GM21526 (cell line): ENCODE data around the gene ULK2.
"Not testable (repeated sequence)": the region's sequence is repeated elsewhere in the genome, so short reads cannot be mapped to it uniquely, and the experiment has no call there.

Experiments
- ATAC-seq: cut with Tn5 transposase; IDR thresholded peaks from one replicate; pipeline ENCODE4 v1.9.1; 2021; ENCODE audit warnings: moderate library complexity; ENCODE audit not compliant: unreplicated experiment, low FRiP score

ULK2 gene

DNA sequence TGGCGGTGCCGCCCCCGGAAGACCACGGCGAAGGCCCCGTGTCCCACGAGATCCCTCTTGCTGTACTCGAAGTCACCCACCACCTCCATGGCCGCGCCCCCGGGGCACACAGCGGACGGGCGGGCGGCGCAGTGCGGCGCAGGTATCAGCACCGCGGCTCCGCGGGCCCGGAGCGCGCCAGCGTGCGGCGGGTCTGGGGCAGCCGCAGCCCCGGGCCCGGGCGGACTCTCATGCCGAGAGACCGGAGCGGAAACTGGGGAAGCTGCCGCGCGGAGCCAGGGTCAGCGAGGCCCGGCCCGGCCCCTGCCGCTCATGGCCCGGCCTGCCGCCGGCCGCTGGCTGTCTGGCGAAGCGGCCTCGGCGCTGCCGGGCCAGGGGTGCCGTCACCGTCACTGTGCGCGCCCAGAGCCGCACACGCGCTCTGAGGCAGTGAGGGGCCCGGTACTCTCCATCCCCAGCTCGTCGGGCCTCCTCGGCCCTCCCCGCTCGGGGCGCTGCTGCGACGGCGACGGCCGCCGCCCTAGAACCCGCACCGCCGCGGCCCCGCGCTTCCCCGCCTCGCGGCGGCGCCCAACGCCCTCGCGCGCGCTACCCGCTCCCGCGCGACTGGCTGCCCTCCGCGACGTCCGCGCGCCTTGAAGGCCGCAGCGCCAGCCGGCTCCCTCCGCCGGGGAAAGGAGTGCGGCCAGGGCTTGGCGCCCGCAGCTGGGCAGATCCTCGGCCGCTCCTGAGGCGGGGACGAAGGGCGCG lies at the start of gene ULK2:
ULK2 (minus strand) TSS at position 608 of the 750 bp plus-strand sequence; CDS start at position 89, 519 bp downstream.
- ATAC-seq: peak; percentile 54

DNA sequence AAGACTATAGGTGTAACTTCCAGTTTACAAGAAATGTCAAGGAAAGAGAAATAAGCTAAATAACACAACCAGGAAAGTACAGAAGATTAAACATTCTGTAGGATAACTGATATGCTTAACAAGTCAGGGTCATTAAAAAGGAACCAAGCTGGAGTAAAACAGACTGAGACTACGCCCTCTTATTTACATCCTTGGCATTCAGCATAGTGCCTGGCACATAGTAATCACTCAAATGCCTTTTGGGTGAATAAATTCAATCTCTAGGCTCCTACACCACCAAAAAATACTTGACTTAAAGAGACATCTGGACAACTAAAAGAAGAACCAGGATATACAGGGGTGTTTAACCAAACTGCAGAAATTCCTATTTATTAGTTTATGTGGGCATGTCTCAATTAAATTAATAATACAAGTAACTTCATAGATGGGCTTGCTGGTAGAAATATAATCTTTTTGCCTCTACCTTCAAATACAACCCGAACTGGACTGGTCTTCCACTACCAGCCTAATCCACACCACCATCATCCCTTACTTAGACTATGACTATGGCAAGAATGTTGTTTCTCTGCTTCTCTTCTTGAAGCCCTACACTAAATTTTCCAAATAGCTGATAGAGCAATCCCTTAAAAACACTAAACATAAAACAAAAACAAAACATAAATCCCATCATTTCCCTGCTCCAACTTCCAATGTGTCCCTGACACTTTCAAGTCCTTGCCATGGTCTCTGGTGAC lies 47.7 kb upstream of the ULK2 start:
- no peak for ATAC-seq

DNA sequence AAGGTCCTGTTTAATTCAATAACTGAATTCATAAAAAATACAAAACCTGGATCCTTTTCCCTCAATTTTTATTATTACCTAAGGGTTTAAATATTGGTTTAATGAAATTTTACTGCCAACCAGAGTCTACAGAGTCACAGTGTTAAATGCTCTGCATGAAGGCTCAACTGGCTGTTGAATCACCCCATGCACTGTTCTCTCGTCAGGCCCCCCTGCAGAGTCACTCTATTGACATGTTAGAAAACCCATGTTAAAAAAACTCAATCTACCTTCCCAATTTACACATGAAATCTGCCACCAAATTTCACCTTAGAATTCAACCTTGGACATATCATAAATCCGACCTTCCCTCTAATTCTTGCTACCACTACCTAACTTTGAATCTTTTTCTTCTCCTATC lies 43.3 kb upstream of the ULK2 start:
- no peak for ATAC-seq

DNA sequence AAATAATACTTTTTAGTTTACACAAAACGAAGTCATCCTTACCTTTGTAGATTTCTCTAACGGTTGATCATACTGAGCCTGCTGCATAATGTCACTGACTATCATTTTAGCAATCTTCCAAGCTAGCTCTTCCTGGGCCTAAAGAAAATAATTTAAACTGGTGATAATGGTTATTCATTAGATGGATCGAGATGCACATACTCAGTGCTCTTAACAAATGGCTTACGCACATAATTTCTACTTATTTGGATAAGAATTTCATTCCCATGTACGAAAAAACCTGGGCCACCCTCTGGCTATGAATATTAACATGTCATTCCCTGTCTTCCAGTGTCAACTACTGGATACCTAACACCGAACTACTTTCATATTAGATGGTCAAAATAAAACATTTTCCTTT lies 41.4 kb upstream of the ULK2 start:
- no peak for ATAC-seq

DNA sequence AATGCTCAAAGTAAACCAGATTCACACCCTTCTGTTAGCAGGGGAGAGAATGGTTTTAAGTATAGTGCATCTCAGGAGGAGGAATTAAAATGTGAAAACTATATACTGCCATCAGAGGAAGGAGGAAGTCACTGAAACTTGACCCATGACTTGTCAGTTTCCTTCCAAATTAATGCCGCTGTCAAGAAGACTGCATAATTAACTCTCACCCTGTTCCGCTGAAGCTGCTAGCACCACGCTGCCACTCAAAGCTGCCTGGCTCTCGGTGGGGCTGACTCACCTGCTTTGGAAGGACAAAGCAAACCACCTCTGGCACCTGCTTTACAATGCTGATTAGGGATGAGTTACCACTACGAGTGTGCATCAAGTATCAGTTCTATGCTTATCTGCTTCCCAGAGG lies 37.8 kb upstream of the ULK2 start:
- ATAC-seq: no peak

DNA sequence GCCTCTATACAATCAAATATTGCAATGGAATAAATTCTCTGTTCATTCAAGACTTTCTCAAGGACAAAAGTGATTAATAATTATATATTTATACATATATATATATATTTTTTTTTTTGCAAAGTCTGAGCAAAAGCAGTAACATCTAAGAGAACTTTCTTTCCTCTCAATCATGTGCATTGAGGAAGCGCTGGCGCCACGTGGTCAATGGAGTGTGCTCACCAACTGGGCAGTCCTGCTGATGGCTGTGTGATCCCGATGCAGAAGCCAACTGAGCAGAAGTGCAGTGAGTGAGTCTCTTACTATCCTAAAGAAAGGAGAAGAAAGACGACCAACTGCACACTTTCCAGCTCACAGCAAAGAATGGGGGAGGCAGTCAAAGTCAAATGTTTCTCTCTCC lies 37.2 kb upstream of the ULK2 start:
- ATAC-seq: no peak

DNA sequence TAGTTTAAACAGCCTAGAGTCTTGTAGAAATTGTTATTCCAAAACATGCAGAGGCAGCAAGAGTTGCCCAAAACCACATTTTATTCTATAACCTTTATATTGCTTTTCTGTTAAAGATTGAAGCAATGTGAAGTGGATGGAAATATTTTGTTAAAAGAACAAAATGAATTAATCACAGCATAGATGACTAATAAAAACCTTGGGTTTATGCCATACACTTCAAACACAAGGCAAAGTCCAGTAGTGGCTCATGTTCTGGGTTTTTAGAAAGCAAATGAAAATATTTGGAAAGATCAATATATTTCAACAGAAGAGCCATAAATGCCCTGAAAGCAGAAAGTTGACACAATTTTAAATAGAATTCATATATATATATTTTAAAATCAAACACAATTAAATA lies 36.7 kb upstream of the ULK2 start:
- ATAC-seq: no peak

DNA sequence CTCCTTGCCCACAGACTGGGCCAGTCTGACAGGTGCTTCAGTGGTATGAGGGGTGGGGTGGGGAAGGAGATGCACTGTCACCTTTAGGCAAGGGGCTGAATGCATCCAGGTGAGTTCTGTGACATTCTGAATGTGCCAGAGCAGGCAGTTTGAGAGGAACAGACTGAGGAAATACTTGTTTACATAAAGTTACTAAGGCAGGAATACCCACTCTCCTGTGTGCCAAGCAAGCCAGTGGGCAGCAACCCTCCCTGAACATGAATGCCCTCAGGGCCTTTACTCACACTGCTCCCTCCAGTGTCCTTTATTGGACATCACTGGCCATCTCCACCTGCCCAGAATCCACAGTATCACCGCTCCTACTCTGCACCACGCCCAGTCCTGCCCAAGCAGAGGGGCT lies 33.1 kb upstream of the ULK2 start:
- ATAC-seq: no peak

DNA sequence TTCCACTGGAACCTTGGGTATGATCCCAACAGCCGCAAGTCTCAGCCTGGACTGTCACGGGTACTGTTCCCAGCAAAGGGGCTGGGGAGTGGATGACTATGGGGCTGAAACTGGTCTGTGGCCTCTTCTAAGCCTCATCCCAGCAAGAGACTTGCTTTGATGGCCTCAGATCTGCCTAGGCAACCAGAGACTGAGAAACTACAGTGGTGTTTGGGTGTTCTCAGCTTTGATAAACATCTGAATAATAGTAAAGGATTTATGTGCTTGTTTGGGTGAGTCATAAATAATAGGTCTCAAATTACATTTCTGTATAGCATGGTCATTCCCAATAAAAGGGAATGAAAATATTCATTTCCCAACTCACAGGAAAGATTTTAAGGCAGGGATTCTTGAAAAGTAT lies 30.2 kb upstream of the ULK2 start:
- no peak for ATAC-seq

DNA sequence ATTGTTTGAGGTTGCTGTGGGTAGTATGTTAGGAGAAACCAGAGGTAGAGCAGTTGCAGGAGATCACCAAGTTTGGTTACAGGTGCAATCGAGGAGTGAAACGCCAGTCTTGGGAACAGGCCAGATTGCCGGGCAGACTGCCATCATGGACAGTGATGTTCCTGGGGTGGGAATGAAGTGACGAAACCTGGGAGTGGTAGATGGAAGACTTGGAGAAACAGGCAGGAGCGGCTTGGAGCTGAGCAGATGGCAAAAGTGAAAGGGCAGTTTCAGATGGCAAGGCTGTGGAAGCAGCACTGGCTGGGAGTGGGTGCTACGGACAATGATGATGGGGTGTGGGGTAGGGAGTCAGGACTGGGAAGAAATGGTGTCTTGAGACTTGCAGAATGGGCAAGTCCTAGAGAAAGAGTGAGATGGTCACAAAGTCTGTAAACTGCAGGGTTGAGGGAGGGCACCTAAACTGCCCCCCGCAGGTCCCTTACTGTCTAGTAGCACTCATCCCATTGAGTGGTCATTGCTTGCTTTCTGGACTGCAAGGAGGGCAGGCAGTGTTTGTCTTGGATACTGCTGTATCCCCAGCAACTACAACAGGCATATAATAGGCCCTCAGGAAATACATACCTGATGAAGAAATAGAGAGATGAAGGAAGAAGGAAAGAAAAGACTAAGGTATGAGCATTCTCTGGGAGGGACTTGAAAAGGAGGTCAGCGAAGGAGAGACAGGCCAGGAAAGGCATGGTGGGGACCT lies 29.5 kb upstream of the ULK2 start:
- ATAC-seq: no peak

DNA sequence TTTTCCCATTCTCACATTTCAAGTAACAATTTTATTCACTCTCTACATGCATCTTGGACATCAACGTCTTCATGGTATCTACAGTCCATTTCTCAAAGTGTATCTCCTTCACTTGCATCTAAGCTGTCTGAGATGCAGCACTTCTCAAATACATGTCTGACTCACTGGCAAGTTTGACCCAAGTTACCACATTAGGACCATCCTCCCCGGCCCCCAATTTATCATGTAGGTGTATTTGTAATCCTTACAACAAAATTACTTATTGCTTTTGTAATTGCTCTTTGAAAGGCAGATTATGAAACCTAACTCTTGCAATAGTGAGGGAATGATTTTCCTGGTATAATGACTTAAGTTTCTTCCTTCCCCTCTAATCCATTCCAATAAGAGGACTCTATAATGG lies 28.9 kb upstream of the ULK2 start:
- ATAC-seq: no peak

DNA sequence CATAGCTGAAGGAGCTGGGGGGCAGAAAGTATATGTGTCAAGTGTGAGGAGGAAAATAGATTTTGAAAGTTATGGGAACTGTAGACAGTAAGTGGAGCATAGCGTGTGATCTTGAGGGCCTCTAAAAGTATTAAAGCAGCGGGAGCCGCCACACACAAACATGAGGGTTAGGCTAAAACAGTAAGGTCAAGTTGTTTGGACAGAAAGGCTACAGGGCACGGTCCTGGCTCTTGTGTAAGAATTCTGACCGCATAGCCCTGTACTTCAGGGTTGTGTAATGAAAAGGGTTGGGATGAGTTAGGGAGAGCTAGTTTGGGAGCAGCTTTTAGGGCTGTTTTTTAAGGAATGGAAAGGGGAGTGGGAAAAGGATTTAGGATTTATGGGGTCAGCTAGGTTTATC lies 22.8 kb upstream of the ULK2 start:
- ATAC-seq: not testable (repeated sequence)

DNA sequence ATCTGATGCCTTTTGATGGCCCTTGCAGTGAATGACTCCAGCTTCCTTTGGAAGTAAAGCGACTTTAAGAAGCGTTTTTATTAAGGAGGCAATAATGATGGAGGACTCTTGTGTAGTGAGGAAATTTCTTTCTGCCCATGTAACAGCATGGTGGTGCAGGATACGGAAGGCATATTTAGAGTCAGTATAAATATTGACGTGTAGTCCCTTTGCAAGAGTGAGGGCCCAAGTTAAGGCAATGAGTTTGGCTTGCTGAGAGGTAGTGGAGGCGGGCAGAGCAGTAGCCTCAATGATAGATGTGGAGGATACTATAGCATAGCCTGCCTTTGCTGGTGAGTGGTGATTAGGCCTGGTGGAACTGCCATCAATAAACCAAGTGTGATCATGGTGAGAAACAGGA lies 22.3 kb upstream of the ULK2 start:
- ATAC-seq: not testable (repeated sequence)

DNA sequence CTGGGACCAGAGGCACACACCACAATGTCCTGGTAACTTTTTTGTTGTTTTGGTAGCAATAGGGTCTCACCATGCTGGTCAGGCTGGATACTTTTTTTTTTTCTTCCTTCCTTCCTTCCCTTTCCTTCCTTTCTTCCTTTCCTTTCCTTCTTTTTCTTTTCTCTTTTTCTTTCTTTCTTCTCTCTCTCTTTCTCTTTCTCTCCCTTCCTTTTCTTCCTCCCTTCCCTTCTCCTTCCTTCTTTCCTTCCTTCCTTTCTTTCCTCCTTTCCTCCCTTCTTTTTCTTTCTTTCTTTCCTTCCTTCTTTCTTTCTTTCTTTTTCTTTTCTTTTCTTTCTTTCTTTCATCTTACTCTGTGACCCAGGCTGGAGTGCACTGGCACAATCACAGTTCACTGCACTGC lies 18.4 kb upstream of the ULK2 start:
- ATAC-seq: no peak

DNA sequence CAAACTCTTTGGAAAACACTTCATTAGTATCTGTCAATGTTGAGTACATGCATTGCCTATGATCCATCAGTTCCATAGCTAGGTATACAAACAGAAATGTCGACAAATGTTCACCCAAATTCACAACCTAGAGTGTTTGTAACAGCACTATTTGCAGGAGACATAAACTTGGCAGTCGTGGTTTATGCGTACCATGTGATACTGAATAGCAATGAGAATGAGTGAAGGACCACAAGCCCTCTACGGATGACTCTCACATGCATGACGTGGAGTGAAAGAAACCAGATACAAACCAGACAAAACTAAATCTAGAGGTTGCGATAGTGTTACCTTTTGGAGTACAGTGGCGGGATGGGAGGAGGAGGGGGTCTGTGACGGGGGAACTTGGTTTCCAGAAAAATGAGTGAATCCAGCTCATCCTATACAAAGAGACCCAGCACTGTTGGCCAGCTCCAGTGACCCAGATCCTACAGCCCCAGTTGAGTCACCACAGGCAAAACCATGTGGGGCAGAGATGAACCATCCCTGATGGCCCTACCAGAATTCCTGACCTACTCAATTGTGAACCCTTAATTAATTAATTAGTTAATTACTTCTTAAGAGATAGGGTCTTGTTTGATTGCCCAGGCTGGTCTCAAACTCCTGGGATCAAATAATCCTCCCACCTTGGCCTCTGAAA lies 15.9 kb upstream of the ULK2 start:
- no peak for ATAC-seq

DNA sequence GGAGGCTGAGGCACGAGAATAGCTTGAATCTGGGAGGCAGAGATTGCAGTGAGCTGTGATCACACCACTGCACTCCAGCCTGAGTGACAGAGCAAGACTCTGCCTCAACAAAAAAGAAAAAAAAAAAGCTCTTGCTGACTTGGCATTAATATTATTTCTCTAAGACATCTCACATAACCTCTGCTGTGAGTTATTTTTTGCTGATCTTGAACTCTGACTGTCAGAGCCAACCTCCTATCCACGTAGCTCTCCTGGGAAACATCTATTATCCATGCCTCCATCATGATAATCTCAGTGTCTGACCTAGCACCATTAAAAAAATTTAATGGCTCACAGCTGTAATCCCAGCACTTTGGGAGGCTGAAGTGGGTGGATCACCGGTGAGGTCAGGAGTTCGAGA lies 12.7 kb upstream of the ULK2 start:
- ATAC-seq: no peak

DNA sequence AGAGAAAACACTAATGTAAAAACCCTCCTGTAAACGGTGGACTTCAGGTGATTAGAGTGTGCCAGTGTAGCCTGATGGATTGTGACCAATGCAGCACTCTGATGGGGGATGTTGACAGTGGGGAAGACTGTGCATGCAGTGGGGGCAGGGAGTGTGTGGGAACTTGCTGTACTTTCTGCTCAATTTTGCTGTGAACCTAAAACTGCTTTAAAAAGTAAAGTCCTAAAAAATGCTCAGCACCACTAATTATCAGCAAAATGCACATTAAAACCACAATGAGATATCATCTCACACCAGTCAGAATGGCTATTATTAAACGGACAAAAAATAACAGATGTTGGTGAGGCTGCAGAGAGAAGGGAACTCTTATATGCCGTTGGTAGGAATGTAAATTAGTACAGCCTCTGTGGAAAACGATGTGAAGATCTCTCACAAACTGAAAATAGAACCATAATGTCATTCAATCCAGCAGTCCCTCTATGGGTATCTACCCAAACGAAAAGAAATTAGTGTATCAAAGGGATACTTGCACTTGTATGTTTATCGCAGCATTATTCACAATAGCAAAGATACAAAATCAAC lies 9.7 kb upstream of the ULK2 start:
- ATAC-seq: no peak

DNA sequence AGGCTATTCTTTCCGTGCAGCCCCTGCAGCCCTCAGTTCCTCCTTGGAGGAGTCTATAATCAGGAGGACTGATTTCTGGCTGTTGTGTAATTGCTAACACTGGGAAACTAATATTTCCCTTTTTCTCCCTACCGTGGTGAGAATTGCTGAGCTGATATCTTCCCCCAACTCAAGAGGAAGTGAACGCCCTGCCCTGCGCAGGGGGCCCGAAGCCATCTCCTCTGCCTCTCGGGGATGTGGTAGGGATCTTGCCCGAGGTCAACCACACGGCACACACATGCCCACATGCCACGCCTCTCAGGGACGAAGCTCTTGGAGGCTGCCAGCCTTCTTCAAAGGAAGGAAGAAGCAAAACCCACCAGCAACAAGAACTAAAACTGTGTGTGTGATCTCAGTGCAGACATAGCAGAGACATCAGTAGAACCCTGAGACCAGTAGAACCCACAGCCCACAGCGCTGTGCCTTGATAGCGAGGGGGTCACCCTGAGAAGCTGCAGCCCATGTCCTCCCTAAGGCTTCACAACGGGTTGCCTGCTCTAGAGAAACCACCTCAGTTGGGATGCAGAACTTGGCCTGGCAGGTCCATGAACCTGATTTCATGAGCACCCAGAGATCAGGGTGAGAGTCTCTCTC lies 8.9 kb upstream of the ULK2 start:
- no peak for ATAC-seq

DNA sequence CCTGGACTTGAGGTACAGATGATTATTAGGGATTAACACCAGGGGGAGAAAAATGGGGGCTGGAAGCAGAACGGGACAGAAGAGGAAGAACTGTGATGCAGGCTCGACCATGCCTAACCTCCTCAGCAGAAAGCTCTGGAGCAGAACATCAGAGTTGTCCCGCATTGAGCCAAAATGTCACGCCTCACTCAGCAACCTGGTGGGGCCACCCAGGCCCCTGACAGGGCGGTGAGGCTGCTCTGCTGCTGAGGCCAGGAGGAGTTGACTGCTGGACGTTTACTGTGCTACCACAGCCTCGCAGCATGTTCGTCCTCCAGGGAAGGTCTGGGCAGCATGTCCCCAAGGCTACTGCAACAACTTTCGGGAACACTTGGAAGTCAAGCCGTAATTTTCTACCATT lies 6.5 kb upstream of the ULK2 start:
- ATAC-seq: no peak

DNA sequence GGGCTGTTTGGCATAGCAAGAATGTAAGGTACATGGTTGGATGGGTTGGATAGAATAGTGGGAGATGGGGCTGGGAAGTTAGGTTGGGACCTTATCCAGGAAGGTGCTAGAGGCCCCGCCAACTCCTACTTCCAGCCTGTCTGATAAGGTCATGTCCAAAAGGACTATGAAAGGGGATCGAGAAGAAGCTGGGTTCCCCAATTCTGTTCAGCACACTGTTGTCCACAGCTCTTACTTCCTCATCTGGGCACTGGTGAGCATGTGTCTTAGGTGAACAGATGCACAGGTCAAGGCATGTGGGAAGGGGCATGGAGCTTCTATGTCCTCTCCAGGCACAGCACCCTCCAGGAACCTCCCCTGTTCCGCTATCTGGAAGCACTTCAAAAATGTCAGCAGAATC lies 5.6 kb upstream of the ULK2 start:
- no peak for ATAC-seq
